Ectodermal cell (in vitro differentiated cells): ENCODE results near the gene RGS3.

Experiments
- H3K27ac ChIP-seq: 2 replicates; pipeline ENCODE4 v1.7.0; 2013; ENCODE audit warnings: mild to moderate bottlenecking, low read depth, low read length; ENCODE audit not compliant: insufficient read depth, poor library complexity, severe bottlenecking
- H3K27me3 ChIP-seq: 2 replicates; pipeline ENCODE4 v1.7.0; 2013; ENCODE audit warnings: mild to moderate bottlenecking, low read length; ENCODE audit not compliant: insufficient read depth, control insufficient read depth, poor library complexity, severe bottlenecking
- H3K36me3 ChIP-seq: one replicate; pipeline ENCODE4 v1.7.0; 2013; ENCODE audit warnings: low read length; ENCODE audit not compliant: control insufficient read depth, insufficient read depth
- H3K4me1 ChIP-seq: one replicate; pipeline ENCODE4 v1.7.0; 2013; ENCODE audit warnings: low read length; ENCODE audit not compliant: control insufficient read depth, insufficient read depth
- H3K4me3 ChIP-seq: 2 replicates; pipeline ENCODE4 v1.7.0; 2013; ENCODE audit warnings: low read depth, low read length, control low read depth; ENCODE audit not compliant: insufficient read depth
- H3K9me3 ChIP-seq: 2 replicates; pipeline ENCODE4 v1.7.0; 2013; ENCODE audit warnings: mild to moderate bottlenecking, low read length, moderate library complexity; ENCODE audit not compliant: control insufficient read depth
- WGBS, 2 experiments: methylation state at CpG; one replicate each; pipeline ENCODE4 v1.1.7; 2013; ENCODE audit warnings: missing lambda C conversion rate in 2 of 2; 5-methylcytosine and 5-hydroxymethylcytosine counted together

The RGS3 gene

GRCh38 chr9:113516840-113517577 lies 53.5 kb downstream of the RGS3 start:
- H3K9me3 ChIP-seq, result no peaks in the 10 kb centered on the region
- peaks cover 10% of the 10 kb centered on the region for H3K4me1 ChIP-seq
- H3K36me3 ChIP-seq, result no peaks in the 10 kb centered on the region
- H3K27me3 ChIP-seq, result no peaks in the 10 kb centered on the region
- H3K27ac ChIP-seq, result no peak overlapping the region
- 71 to 73% methylated on average over 8 of the region's 8 CpGs for WGBS, 2 experiments
- no peak overlapping the region for H3K4me3 ChIP-seq

DNA sequence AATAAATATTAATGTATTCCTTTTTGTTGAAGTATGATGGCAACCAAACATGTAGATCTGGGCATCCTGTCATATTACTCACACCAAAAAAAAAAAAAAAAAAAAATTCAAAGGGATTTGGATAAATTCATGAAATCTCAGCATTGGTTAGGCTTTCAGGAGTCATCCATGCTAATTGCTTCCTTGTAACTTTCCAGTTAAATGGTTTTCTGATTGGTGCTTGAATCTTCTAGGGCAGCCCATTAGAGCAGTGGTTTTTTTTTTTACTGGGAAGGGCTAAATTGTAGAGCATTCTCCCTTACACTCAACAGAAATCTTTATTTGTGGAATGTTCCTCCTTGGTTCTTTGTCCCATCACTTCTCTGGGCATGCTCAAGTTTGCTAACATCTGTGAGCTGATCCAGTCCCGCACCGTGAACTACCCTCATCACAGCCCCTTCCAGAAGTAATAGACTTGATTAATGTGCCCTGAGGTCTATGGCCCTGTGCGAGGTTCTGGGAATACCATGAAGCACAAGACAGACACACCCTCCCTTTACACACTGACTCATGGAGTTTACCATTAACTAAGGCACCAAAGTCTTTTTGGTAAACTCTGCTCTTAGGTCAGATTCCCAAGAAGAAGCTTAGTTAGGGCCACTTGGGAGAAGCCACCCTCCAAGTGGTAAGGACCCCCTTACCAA lies 56.0 kb downstream of the RGS3 start:
- no peak overlapping the region for H3K4me3 ChIP-seq
- 93 to 97% methylated on average over 3 of the region's 3 CpGs for WGBS, 2 experiments
- no peaks in the 10 kb centered on the region for H3K9me3 ChIP-seq
- H3K27ac ChIP-seq, result no peak overlapping the region
- H3K4me1 ChIP-seq, result peaks cover 12% of the 10 kb centered on the region
- no peaks in the 10 kb centered on the region for H3K27me3 ChIP-seq
- H3K36me3 ChIP-seq, result no peaks in the 10 kb centered on the region

GRCh38 chr9:113520109-113520642 lies 56.6 kb downstream of the RGS3 start:
- Histone ChIP-seq H3K4me3 (no peak overlapping the region), H3K27ac (no peak overlapping the region), H3K4me1 (peaks cover 13% of the 10 kb centered on the region), H3K9me3 (no peaks in the 10 kb centered on the region), H3K36me3 (no peaks in the 10 kb centered on the region), H3K27me3 (no peaks in the 10 kb centered on the region)
- 92 to 94% methylated on average over 6 of the region's 6 CpGs for WGBS, 2 experiments

GRCh38 chr9:113521693-113522255 lies 58.2 kb downstream of the RGS3 start:
- Histone ChIP-seq H3K9me3 (no peaks in the 10 kb centered on the region), H3K4me3 (no peak overlapping the region), H3K27me3 (no peaks in the 10 kb centered on the region), H3K36me3 (no peaks in the 10 kb centered on the region), H3K27ac (no peak overlapping the region), H3K4me1 (peaks cover 21% of the 10 kb centered on the region)
- 90 to 94% methylated on average over 2 of the region's 2 CpGs for WGBS, 2 experiments

DNA sequence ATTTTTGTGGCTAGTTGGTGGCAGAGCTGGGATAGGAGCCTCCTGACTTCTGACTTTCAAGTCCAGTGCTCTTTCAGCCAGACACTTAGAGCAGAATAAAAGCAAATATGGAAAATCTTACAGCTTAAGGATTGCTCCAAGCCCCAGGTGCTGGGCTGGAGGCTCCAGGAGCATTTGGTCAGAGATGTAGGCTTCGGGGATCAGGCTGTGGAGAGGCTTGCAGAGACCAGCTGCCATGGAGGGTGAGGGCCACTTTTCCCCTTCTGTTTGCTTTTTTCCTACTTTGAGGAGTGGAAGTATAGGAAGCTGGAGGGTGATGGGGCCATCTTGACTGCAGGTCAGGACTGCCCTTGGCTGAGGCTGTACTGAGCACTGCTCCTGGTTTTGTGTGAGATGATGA lies 58.9 kb downstream of the RGS3 start:
- Histone ChIP-seq H3K36me3 (no peaks in the 10 kb centered on the region), H3K9me3 (no peaks in the 10 kb centered on the region), H3K4me3 (no peak overlapping the region), H3K27ac (no peak overlapping the region), H3K27me3 (no peaks in the 10 kb centered on the region), H3K4me1 (peaks cover 14% of the 10 kb centered on the region)
- WGBS, 2 experiments, result 98 to 100% methylated on average over 1 of the region's 1 CpG

GRCh38 chr9:113522858-113523257 lies 59.3 kb downstream of the RGS3 start:
- peaks cover 11% of the 10 kb centered on the region for H3K4me1 ChIP-seq
- no peaks in the 10 kb centered on the region for H3K36me3 ChIP-seq
- WGBS, 2 experiments, result 90 to 94% methylated on average over 8 of the region's 8 CpGs
- H3K4me3 ChIP-seq, result no peak overlapping the region
- no peaks in the 10 kb centered on the region for H3K27me3 ChIP-seq
- no peaks in the 10 kb centered on the region for H3K9me3 ChIP-seq
- no peak overlapping the region for H3K27ac ChIP-seq

DNA sequence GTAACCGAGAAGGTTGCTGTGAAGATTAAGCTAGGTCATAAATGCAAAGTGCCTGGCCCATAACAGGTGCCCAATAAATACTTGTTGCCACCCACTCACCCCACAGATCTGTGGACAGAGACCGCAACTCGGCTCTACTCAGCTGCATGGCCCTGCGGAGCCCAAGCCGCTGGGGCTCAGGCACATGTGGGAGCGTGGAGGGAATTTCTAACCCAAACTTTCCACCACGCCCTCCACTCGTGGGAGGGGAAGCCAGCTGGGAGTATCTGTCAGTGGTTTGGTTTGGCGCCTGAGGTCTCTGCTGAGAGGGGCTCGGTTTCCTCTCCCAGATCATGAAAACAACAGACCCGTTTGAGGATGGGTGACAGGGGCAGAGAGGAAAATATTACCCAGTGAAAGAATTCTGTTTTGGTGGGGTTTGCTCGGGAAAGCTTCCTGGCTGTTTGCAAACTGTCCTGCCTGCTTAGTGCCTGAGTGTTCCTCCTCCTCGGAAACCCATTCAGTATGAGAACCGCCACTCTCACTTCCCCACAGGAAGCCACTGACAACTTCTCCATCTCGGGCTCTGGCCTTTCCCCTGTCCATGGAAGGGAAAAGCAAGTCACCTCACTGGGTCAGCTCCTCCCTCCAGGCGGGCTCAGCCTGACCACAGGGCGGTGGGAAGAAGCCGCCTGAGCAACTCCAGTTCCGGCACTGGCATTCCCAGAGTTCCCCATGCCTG lies 60.1 kb downstream of the RGS3 start:
- H3K27me3 ChIP-seq, result no peaks in the 10 kb centered on the region
- no peak overlapping the region for H3K27ac ChIP-seq
- H3K9me3 ChIP-seq, result no peaks in the 10 kb centered on the region
- no peaks in the 10 kb centered on the region for H3K36me3 ChIP-seq
- 86 to 92% methylated on average over 19 of the region's 19 CpGs for WGBS, 2 experiments
- no peak overlapping the region for H3K4me3 ChIP-seq
- H3K4me1 ChIP-seq, result peaks cover 11% of the 10 kb centered on the region

DNA sequence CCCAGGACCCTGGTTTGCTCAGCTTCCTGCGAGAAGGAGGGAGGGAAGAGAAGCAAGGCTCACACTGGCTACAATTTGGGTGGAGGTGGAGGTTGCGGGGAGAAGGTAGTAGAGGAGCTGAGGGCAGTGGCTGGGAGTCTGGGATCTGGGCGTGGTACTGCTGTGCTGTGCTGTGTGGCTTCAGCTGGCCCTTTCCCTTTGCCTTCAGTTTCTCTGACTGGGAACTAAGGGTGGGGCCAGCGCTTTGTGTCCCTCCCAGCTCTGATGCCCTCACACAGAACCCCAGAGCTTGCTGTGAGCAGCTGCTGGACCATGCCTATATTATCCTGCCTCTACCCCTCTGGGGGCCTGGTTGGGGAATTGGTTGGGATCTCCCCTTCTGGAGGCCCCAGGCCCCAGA lies 60.9 kb downstream of the RGS3 start:
- H3K27me3 ChIP-seq, result no peaks in the 10 kb centered on the region
- peaks cover 11% of the 10 kb centered on the region for H3K4me1 ChIP-seq
- WGBS, 2 experiments, result 91 to 94% methylated on average over 4 of the region's 4 CpGs
- H3K4me3 ChIP-seq, result no peak overlapping the region
- H3K27ac ChIP-seq, result no peak overlapping the region
- H3K36me3 ChIP-seq, result no peaks in the 10 kb centered on the region
- H3K9me3 ChIP-seq, result no peaks in the 10 kb centered on the region

DNA sequence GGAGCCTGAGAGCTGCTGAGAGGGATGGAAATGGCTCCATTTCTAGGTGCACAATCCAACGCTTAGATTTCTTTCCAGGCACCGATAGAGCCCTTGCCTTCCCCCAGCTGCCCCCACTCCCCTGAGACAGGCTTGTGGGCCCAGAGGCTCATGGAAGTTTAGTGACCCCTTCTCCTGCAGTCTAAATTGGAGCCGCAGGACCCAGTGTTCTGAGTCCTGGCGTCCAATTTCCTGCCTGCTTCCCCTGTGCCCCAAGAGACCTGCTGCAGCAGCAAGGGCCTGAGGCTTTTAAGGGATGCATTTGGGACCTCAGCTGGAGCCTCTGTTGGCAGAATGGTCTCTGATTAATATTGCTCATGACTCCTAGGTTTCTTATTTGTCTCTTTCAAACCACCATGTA lies 61.7 kb downstream of the RGS3 start:
- Histone ChIP-seq H3K4me1 (peaks cover 11% of the 10 kb centered on the region), H3K27me3 (no peaks in the 10 kb centered on the region), H3K9me3 (no peaks in the 10 kb centered on the region), H3K36me3 (no peaks in the 10 kb centered on the region), H3K27ac (no peak overlapping the region), H3K4me3 (no peak overlapping the region)
- WGBS, 2 experiments, result 92 to 95% methylated on average over 4 of the region's 4 CpGs

DNA sequence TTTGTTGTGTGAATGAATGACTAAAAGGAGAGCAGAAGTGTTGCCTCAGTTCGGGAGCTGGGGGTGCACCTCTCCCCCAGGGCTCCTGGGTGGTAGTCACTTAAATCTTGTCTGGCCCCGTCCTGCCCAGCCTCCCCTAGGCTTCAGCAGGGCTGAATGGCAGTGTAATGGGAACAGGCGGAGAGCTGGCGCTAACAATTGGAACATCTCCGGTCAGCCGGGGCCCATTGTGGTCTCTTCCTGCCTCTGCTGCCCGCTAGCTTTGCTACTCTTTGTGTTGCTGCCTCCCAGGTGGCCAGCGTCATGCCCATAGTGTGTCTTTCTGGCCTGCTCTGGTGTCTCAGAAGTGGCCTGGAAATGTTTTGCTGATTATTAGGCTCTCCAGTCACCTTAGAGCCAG lies 62.3 kb downstream of the RGS3 start:
- Histone ChIP-seq H3K27ac (no peak overlapping the region), H3K36me3 (no peaks in the 10 kb centered on the region), H3K4me3 (no peak overlapping the region), H3K9me3 (no peaks in the 10 kb centered on the region), H3K4me1 (peaks cover 11% of the 10 kb centered on the region), H3K27me3 (no peaks in the 10 kb centered on the region)
- 45 to 48% methylated on average over 8 of the region's 8 CpGs for WGBS, 2 experiments
